RWPE2 (cell line): Measurements from ENCODE around the gene KAZN.

Experiments
- ATAC-seq: fragments of 200-7000 bp; cut with Tn5 transposase; 3 replicates; pipeline ENCODE4 v1.9.1; 2021; ENCODE audit warnings: low read depth
- DNase-seq: peaks from one replicate; pipeline ENCODE4 v3.0.0-alpha.2; 2020; ENCODE audit warnings: low spot score
- H3K27ac ChIP-seq: fragments of 450-650 bp; 2 replicates; pipeline ENCODE4 v1.5.1; 2017; ENCODE audit warnings: mild to moderate bottlenecking; ENCODE audit not compliant: poor library complexity, severe bottlenecking
- H3K27me3 ChIP-seq: fragments of 250-450 bp; sonication (Bioruptor Pico); 2 replicates; pipeline ENCODE4 v1.5.1; 2021; ENCODE audit warnings: mild to moderate bottlenecking, moderate library complexity; ENCODE audit not compliant: insufficient read depth, poor library complexity, severe bottlenecking
- H3K36me3 ChIP-seq: fragments of 250-450 bp; sonication (Bioruptor Pico); 2 replicates; pipeline ENCODE4 v1.5.1; 2020; ENCODE audit warnings: low read depth, mild to moderate bottlenecking, moderate library complexity
- H3K4me1 ChIP-seq: fragments of 250-450 bp; sonication (Bioruptor Pico); 2 replicates; pipeline ENCODE4 v1.5.1; 2021; ENCODE audit warnings: mild to moderate bottlenecking, moderate library complexity; ENCODE audit not compliant: insufficient read depth, poor library complexity, severe bottlenecking
- H3K4me3 ChIP-seq: fragments of 250-450 bp; sonication (Bioruptor Pico); 2 replicates; pipeline ENCODE4 v1.5.1; 2021; ENCODE audit warnings: mild to moderate bottlenecking, moderate library complexity; ENCODE audit not compliant: severe bottlenecking
- H3K9me3 ChIP-seq: fragments of 250-450 bp; sonication (Bioruptor Pico); 2 replicates; pipeline ENCODE4 v1.5.1; 2021; ENCODE audit warnings: mild to moderate bottlenecking, moderate library complexity; ENCODE audit not compliant: severe bottlenecking
- TF ChIP-seq, protein P1 (sequence below): fragments of 450-650 bp; IDR thresholded peaks from one replicate; pipeline ENCODE4 v1.5.1; 2017; ENCODE audit warnings: mild to moderate bottlenecking, moderate library complexity; ENCODE audit not compliant: poor library complexity, severe bottlenecking

KAZN gene

DNA sequence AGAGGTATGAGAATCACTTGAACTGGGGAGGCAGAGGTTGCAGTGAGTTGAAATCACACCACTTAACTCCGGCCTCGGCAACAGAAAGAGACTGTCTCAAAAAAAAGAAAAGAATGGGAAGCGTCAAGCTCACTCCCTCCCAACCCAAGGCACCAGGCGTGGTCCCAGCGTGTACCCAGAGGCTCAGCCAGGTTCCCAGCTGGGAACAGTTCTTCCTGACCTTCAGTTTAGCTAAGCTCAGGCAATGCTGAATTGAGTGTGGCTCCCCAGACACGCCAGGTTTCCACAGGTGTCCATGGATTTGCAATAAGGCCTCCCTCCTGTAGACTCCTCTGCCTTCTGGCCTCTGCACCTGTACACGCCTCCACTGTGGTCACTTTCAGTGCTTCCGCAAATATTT lies 414.3 kb downstream of the KAZN start:
- DNase-seq (no peak), ATAC-seq (no peak)
- no peaks in the 10 kb centered on the region for H3K9me3 ChIP-seq
- no peak overlapping the region for H3K27ac ChIP-seq
- TF ChIP-seq, protein P1, sequence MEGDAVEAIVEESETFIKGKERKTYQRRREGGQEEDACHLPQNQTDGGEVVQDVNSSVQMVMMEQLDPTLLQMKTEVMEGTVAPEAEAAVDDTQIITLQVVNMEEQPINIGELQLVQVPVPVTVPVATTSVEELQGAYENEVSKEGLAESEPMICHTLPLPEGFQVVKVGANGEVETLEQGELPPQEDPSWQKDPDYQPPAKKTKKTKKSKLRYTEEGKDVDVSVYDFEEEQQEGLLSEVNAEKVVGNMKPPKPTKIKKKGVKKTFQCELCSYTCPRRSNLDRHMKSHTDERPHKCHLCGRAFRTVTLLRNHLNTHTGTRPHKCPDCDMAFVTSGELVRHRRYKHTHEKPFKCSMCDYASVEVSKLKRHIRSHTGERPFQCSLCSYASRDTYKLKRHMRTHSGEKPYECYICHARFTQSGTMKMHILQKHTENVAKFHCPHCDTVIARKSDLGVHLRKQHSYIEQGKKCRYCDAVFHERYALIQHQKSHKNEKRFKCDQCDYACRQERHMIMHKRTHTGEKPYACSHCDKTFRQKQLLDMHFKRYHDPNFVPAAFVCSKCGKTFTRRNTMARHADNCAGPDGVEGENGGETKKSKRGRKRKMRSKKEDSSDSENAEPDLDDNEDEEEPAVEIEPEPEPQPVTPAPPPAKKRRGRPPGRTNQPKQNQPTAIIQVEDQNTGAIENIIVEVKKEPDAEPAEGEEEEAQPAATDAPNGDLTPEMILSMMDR: no peak
- no peaks in the 10 kb centered on the region for H3K36me3 ChIP-seq
- no peak overlapping the region for H3K4me3 ChIP-seq
- H3K4me1 ChIP-seq: no peaks in the 10 kb centered on the region
- H3K27me3 ChIP-seq: no peaks in the 10 kb centered on the region

DNA sequence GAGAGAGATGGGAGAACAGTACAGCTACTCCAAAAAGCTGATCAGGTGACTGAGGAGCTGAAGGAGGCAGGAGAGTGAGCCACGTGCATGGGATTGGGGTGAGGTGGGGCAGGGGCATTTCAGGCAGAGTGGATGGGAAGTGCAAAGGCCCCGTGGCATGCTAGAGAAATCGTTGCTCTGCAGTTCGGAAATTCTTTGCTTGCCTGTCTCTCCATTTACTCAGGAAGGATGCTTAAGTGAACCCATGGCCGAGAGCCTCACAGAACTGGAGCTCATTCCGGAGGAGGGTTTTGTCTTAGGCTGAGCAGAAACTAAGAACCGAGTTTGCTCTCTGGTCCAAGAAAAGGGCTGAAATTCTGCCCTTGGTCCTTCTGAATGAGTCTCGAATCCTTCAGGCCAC lies 415.3 kb downstream of the KAZN start:
- no peak for DNase-seq
- ATAC-seq: no peak
- H3K4me1 ChIP-seq: no peaks in the 10 kb centered on the region
- no peaks in the 10 kb centered on the region for H3K9me3 ChIP-seq
- no peaks in the 10 kb centered on the region for H3K36me3 ChIP-seq
- no peak overlapping the region for H3K27ac ChIP-seq
- TF ChIP-seq, protein P1: no peak
- no peak overlapping the region for H3K4me3 ChIP-seq
- H3K27me3 ChIP-seq: no peaks in the 10 kb centered on the region

DNA sequence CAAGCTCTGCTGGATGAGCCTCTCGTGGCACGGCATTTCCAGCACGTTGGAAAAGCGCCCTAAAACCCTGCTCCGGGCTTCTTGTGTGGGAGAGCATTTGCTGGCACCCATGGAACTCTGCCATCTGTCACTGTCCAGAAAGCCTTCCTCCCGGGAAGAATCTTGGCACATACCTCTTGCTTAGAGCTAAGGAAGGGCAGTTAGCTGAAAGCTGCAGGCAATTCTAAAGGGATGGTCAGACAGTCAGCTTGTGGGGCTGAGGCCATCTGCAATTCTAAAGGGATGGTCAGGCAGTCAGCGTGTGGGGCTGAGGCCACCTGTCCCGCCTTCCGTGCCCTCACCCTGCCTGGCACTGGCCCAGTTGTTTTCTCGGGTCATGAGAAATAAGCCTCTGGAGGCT lies 416.0 kb downstream of the KAZN start:
- ATAC-seq (no peak), DNase-seq (no peak)
- Histone ChIP-seq H3K4me1 (peaks cover 1% of the 10 kb centered on the region), H3K36me3 (no peaks in the 10 kb centered on the region), H3K27me3 (no peaks in the 10 kb centered on the region), H3K4me3 (no peak overlapping the region), H3K27ac (no peak overlapping the region), H3K9me3 (no peaks in the 10 kb centered on the region)
- TF ChIP-seq, protein P1: no peak

DNA sequence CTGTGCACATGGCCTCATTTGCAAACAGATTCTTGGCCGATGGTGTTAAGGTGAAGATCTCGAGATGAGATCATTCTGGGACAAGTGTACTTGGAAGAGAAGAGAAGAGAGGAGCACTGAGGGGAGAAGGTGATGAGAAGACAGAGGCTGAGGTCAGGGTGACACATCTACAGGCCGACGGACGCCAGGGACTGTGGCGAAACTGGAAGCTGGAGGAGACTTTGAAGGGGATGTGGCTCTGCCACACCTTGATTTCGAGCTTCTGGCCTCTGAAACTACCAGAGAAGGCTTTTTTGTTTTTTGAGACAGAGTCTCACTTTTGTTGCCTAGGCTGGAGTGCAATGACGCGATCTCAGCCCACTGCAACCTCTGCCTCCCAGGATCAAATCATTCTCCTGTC lies 417.5 kb downstream of the KAZN start:
- Histone ChIP-seq H3K27me3 (no peaks in the 10 kb centered on the region), H3K36me3 (no peaks in the 10 kb centered on the region), H3K4me1 (peaks cover 16% of the 10 kb centered on the region), H3K9me3 (no peaks in the 10 kb centered on the region), H3K4me3 (no peak overlapping the region), H3K27ac (no peak overlapping the region)
- TF ChIP-seq, protein P1: no peak
- DNase-seq (no peak), ATAC-seq (no peak)

DNA sequence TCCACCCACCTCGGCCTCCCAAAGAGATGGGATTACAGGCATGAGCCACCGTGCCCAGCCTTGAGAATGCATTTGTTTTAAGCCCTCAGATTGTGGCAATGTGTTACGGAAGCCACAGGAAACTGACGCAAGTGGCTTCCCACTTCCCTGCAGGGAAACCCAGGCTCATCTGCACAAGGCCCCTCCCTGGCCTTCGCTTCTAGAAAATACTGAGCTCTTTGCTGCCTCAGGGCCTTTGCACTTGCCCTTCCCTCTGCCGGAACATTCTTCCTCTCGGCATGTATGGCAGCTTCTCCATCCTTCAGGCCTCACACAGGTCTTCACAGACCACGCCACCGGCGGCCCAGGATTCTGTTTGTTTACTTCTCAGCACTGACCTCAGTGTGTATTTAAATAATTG lies 418.0 kb downstream of the KAZN start:
- peaks cover 21% of the 10 kb centered on the region for H3K4me1 ChIP-seq
- H3K27ac ChIP-seq: no peak overlapping the region
- H3K36me3 ChIP-seq: no peaks in the 10 kb centered on the region
- no peak for DNase-seq
- TF ChIP-seq, protein P1: no peak
- no peak for ATAC-seq
- no peak overlapping the region for H3K4me3 ChIP-seq
- no peaks in the 10 kb centered on the region for H3K27me3 ChIP-seq
- no peaks in the 10 kb centered on the region for H3K9me3 ChIP-seq
